Measurements from ENCODE around the gene KCNH2.

The KCNH2 gene

GRCh38 chr7:150947761-150948651 is 30.1 kb downstream of the KCNH2 start:
- H3K27me3 Mint-ChIP-seq, result no peaks in the 10 kb centered on the region
- no peak overlapping the region for H3K4me3 Mint-ChIP-seq
- no peaks in the 10 kb centered on the region for H3K36me3 Mint-ChIP-seq
- H3K9me3 Mint-ChIP-seq (ENCODE audit: low read depth), result no peaks in the 10 kb centered on the region
- H3K4me1 Mint-ChIP-seq (ENCODE audit: low read depth), result peaks cover 5% of the 10 kb centered on the region
- H3K27ac Mint-ChIP-seq, result no peak overlapping the region

- peaks cover 12% of the 10 kb centered on the region for H3K4me1 Mint-ChIP-seq (ENCODE audit: low read depth)
Observed at GRCh38 chr7:150947241-150947745, 30.8 kb downstream of the KCNH2 start.

GRCh38 chr7:150946421-150947240 is 31.5 kb downstream of the KCNH2 start:
- no peaks in the 10 kb centered on the region for H3K36me3 Mint-ChIP-seq
- peaks cover 19% of the 10 kb centered on the region for H3K4me1 Mint-ChIP-seq (ENCODE audit: low read depth)
- no peak overlapping the region for H3K27ac Mint-ChIP-seq
- H3K27me3 Mint-ChIP-seq, result no peaks in the 10 kb centered on the region
- no peaks in the 10 kb centered on the region for H3K9me3 Mint-ChIP-seq (ENCODE audit: low read depth)
- no peak overlapping the region for H3K4me3 Mint-ChIP-seq

More at GRCh38 chr7:150947241-150947745, 30.8 kb downstream of the KCNH2 start:
- no peaks in the 10 kb centered on the region for H3K9me3 Mint-ChIP-seq (ENCODE audit: low read depth)
- no peaks in the 10 kb centered on the region for H3K36me3 Mint-ChIP-seq
- H3K27ac Mint-ChIP-seq, result no peak overlapping the region
- H3K27me3 Mint-ChIP-seq, result no peaks in the 10 kb centered on the region
- H3K4me3 Mint-ChIP-seq, result no peak overlapping the region

GRCh38 chr7:150945853-150946420 is 32.2 kb downstream of the KCNH2 start:
- H3K4me1 Mint-ChIP-seq (ENCODE audit: low read depth), result peaks cover 24% of the 10 kb centered on the region
- no peak overlapping the region for H3K27ac Mint-ChIP-seq
- no peak overlapping the region for H3K4me3 Mint-ChIP-seq
- H3K36me3 Mint-ChIP-seq, result no peaks in the 10 kb centered on the region
- H3K9me3 Mint-ChIP-seq (ENCODE audit: low read depth), result no peaks in the 10 kb centered on the region
- no peaks in the 10 kb centered on the region for H3K27me3 Mint-ChIP-seq

GRCh38 chr7:150945171-150945852 is 32.8 kb downstream of the KCNH2 start:
- H3K27ac Mint-ChIP-seq, result no peak overlapping the region
- H3K36me3 Mint-ChIP-seq, result no peaks in the 10 kb centered on the region
- no peaks in the 10 kb centered on the region for H3K9me3 Mint-ChIP-seq (ENCODE audit: low read depth)
- no peaks in the 10 kb centered on the region for H3K27me3 Mint-ChIP-seq
- no peak overlapping the region for H3K4me3 Mint-ChIP-seq
- peaks cover 24% of the 10 kb centered on the region for H3K4me1 Mint-ChIP-seq (ENCODE audit: low read depth)

- H3K4me1 Mint-ChIP-seq (ENCODE audit: low read depth), result peaks cover 24% of the 10 kb centered on the region
- no peaks in the 10 kb centered on the region for H3K27me3 Mint-ChIP-seq
- H3K4me3 Mint-ChIP-seq, result no peak overlapping the region
- H3K9me3 Mint-ChIP-seq (ENCODE audit: low read depth), result no peaks in the 10 kb centered on the region
- H3K36me3 Mint-ChIP-seq, result no peaks in the 10 kb centered on the region
- no peak overlapping the region for H3K27ac Mint-ChIP-seq
Observed at GRCh38 chr7:150944066-150945042, 33.8 kb downstream of the KCNH2 start.

- Mint-ChIP-seq H3K4me3 (no peak overlapping the region), H3K9me3 (ENCODE audit: low read depth) (no peaks in the 10 kb centered on the region), H3K4me1 (ENCODE audit: low read depth) (peaks cover 29% of the 10 kb centered on the region)
Observed at GRCh38 chr7:150943453-150943814, 34.7 kb downstream of the KCNH2 start.

GRCh38 chr7:150942591-150943452 is 35.3 kb downstream of the KCNH2 start:
- Mint-ChIP-seq H3K4me3 (no peak overlapping the region), H3K9me3 (ENCODE audit: low read depth) (no peaks in the 10 kb centered on the region), H3K27ac (no peak overlapping the region), H3K27me3 (no peaks in the 10 kb centered on the region), H3K36me3 (no peaks in the 10 kb centered on the region), H3K4me1 (ENCODE audit: low read depth) (peaks cover 35% of the 10 kb centered on the region)

More at GRCh38 chr7:150943453-150943814, 34.7 kb downstream of the KCNH2 start:
- Mint-ChIP-seq H3K27me3 (no peaks in the 10 kb centered on the region), H3K27ac (no peak overlapping the region), H3K36me3 (no peaks in the 10 kb centered on the region)

- H3K27ac Mint-ChIP-seq, result peak overlapping the region; percentile 70
- H3K27me3 Mint-ChIP-seq, result no peaks in the 10 kb centered on the region
- H3K36me3 Mint-ChIP-seq, result no peaks in the 10 kb centered on the region
- H3K9me3 Mint-ChIP-seq (ENCODE audit: low read depth), result no peaks in the 10 kb centered on the region
- peaks cover 39% of the 10 kb centered on the region for H3K4me1 Mint-ChIP-seq (ENCODE audit: low read depth)
- H3K4me3 Mint-ChIP-seq, result peak overlapping the region; percentile 35
Observed at GRCh38 chr7:150942001-150942590, 36.0 kb downstream of the KCNH2 start.

- peaks cover 39% of the 10 kb centered on the region for H3K4me1 Mint-ChIP-seq (ENCODE audit: low read depth)
- H3K9me3 Mint-ChIP-seq (ENCODE audit: low read depth), result no peaks in the 10 kb centered on the region
- H3K27ac Mint-ChIP-seq, result peak overlapping the region; percentile 41
- peak overlapping the region; percentile 57 for H3K4me3 Mint-ChIP-seq
- no peaks in the 10 kb centered on the region for H3K27me3 Mint-ChIP-seq
- H3K36me3 Mint-ChIP-seq, result no peaks in the 10 kb centered on the region
Observed at GRCh38 chr7:150941351-150942000, 36.6 kb downstream of the KCNH2 start.

- Mint-ChIP-seq H3K27me3 (no peaks in the 10 kb centered on the region), H3K36me3 (no peaks in the 10 kb centered on the region), H3K4me1 (ENCODE audit: low read depth) (peaks cover 39% of the 10 kb centered on the region), H3K9me3 (ENCODE audit: low read depth) (no peaks in the 10 kb centered on the region), H3K27ac (no peak overlapping the region), H3K4me3 (no peak overlapping the region)
Observed at GRCh38 chr7:150940431-150941102, 37.6 kb downstream of the KCNH2 start.

GRCh38 chr7:150939466-150939865 is 38.7 kb downstream of the KCNH2 start:
- no peak overlapping the region for H3K27ac Mint-ChIP-seq
- H3K36me3 Mint-ChIP-seq, result no peaks in the 10 kb centered on the region
- H3K27me3 Mint-ChIP-seq, result no peaks in the 10 kb centered on the region
- H3K4me3 Mint-ChIP-seq, result no peak overlapping the region
- H3K4me1 Mint-ChIP-seq (ENCODE audit: low read depth), result peaks cover 39% of the 10 kb centered on the region
- H3K9me3 Mint-ChIP-seq (ENCODE audit: low read depth), result no peaks in the 10 kb centered on the region
